Peyer's patch (tissue), 4 donors: Measurements from ENCODE around the gene CHST3.

Experiments
- POLR2A ChIP-seq, 2 donors: fragments of 450-650 bp; IDR thresholded peaks; one replicate each; pipeline ENCODE4 v1.5.1; 2017; ENCODE audit warnings: antibody characterized with exemption in 2 of 2, mild to moderate bottlenecking in 2 of 2, moderate library complexity in 2 of 2
- TF ChIP-seq, protein P1 (sequence below), 6 experiments: fragments of 450-650 bp in 4 of 6; fragments of 200-600 bp in 2 of 6; sonication (generic) in 1 of 6; IDR thresholded peaks; one replicate each; pipeline ENCODE4 v1.5.1; 2017 to 2019; ENCODE audit warnings: antibody characterized with exemption in 6 of 6, mild to moderate bottlenecking in 3 of 6, moderate library complexity in 1 of 6

DNA sequence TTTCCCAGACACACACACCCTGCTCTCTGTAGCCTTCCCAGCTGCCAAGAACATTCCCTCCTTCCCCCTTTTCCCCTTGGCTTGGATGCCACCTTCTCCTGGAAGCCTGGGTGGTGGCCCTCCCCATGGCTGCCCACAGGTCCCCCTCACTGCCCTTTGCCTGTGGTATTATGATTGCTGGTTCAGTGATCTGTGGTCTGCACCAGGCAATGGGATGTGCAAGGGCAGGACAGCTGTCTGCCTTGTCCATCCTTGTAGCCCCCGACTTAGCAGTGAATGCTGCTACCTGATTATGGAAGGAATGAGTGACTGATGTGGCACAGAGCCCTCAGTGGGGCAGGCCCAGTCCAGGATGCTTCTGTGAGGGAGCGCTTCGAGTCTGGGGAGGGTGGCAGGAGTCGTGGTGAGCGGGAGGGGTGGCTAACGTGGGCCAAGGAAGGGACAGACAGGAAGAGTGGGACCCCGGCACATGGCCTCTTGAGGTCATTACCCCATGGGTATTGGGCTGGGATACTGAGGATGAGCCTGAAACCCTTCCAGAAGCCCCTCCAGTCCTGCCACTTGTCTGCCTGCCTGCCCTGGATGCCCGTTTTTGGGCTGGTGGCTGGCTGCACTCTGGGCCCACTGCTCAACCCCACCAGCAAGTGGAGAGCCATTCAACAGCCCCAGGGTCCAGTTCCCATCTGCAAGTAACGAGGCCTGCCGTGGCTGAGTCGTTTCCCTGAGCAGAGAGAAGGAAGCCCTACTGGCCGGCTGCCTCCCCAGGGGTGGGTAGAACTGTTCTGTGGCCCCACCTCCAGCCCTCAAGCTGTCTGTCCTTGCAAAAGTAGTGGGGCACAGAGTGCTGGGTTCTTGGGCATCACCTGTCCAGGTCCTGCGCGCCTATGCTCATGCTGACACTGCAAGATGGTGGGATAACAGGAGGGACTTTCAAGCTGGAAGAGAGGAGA is 8.8 kb downstream of the CHST3 start:
- TF ChIP-seq, protein P1, sequence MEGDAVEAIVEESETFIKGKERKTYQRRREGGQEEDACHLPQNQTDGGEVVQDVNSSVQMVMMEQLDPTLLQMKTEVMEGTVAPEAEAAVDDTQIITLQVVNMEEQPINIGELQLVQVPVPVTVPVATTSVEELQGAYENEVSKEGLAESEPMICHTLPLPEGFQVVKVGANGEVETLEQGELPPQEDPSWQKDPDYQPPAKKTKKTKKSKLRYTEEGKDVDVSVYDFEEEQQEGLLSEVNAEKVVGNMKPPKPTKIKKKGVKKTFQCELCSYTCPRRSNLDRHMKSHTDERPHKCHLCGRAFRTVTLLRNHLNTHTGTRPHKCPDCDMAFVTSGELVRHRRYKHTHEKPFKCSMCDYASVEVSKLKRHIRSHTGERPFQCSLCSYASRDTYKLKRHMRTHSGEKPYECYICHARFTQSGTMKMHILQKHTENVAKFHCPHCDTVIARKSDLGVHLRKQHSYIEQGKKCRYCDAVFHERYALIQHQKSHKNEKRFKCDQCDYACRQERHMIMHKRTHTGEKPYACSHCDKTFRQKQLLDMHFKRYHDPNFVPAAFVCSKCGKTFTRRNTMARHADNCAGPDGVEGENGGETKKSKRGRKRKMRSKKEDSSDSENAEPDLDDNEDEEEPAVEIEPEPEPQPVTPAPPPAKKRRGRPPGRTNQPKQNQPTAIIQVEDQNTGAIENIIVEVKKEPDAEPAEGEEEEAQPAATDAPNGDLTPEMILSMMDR (IDR thresholded peaks at IDR 0.05), result no peak
- TF ChIP-seq POLR2A (IDR thresholded peaks at IDR 0.05), result no peak
